ENCODE data around the gene KCNT1. TPM values are rescaled to one million over a fixed set of nuclear protein-coding genes. Genes with fewer than 3 reads are reported as not detected.

Gene KCNT1
- total and polyA plus RNA-seq, 9 donors = 0.83 to 12.0 (median 3.7) TPM

GRCh38 chr9:135750786-135751185, 48.8 kb downstream of the KCNT1 start:
- no peaks in the 10 kb centered on the region for H3K27me3 ChIP-seq
- TF ChIP-seq CTCF (IDR thresholded peaks at IDR 0.05) (no peak), EP300 (IDR thresholded peaks at IDR 0.05) (no peak), POLR2A (IDR thresholded peaks at IDR 0.05) (no peak)
- WGBS, 3 donors = 87 to 88% (median 87%) methylated on average over 18 to 22 of the region's 22 CpGs
- H3K36me3 ChIP-seq = no peaks in the 10 kb centered on the region
- no peak overlapping the region for H3K27ac ChIP-seq
- DNase-seq = no peak
- intact Hi-C loops (cut with DNase I) = loop anchor here in 1 of 4 donors (10.0 kb wide), 1 partner anchor 56 kb away; the partner anchor contains the start of gene SOHLH1
- no peaks in the 10 kb centered on the region for H3K9me3 ChIP-seq
- H3K4me3 ChIP-seq = no peak overlapping the region
- no peaks in the 10 kb centered on the region for H3K4me1 ChIP-seq (ENCODE audit: insufficient read depth)

GRCh38 chr9:135751501-135751900, 49.5 kb downstream of the KCNT1 start:
- Histone ChIP-seq H3K4me1 (ENCODE audit: insufficient read depth) (no peaks in the 10 kb centered on the region), H3K27me3 (no peaks in the 10 kb centered on the region), H3K36me3 (no peaks in the 10 kb centered on the region), H3K9me3 (no peaks in the 10 kb centered on the region), H3K4me3 (no peak overlapping the region), H3K27ac (no peak overlapping the region)
- TF ChIP-seq POLR2A (IDR thresholded peaks at IDR 0.05) = no peak
- no peak for TF ChIP-seq CTCF (IDR thresholded peaks at IDR 0.05)
- no peak for TF ChIP-seq EP300 (IDR thresholded peaks at IDR 0.05)
- DNase-seq = no peak
- 75 to 82% (median 81%) methylated on average over 13 of the region's 13 CpGs for WGBS, 3 donors
- intact Hi-C loops (cut with DNase I) = loop anchor here in 1 of 4 donors (10.0 kb wide), 1 partner anchor 57 kb away; the partner anchor contains the start of gene SOHLH1

DNA sequence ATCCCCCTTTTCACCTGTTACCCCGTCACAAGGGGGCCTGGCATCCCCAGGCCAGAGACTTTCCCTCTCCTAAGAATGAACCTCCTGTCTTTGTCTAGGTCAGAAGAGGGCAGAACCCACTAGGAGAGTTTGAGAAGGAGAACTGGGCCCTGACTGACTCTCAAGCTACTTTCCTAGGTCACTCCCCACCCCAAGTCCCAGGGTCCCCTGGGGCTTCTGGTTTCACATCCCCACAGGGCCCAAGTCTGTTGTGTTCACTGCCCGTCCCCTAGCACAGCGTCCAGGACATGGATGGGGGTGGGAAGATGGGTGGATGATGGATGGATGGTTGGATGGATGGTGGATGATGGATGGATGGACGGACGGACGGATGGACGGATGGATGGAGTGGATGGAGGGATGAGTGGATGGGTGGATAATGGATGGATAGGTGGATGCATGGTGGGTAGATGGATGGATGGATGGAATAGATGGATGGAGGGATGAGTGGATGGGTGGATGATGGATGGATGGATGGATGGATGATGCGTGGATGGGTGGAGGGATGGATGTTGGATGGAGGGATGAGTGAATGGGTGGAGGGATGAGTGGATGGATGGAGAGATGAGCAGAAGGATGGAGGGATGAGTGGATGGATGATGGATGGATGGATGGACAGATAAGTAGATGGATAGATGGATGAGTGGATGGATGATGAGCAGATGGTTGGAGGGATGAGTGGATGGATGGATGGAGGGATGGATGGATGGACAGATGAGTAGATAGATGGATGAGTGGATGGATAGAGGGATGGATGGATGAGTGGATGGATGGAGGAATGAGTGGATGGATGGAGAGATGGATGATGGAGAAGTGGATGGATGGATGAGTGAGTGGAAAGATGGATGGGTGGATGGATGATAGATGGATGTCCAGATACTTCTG, 50.6 kb downstream of the KCNT1 start:
- TF ChIP-seq CTCF (IDR thresholded peaks at IDR 0.05) = no peak
- no peak for TF ChIP-seq EP300 (IDR thresholded peaks at IDR 0.05)
- TF ChIP-seq POLR2A (IDR thresholded peaks at IDR 0.05) = no peak
- Histone ChIP-seq H3K27ac (no peak overlapping the region), H3K27me3 (no peaks in the 10 kb centered on the region), H3K36me3 (no peaks in the 10 kb centered on the region), H3K9me3 (no peaks in the 10 kb centered on the region), H3K4me1 (ENCODE audit: insufficient read depth) (no peaks in the 10 kb centered on the region), H3K4me3 (no peak overlapping the region)
- no peak for DNase-seq
- 95 to 96% (median 95%) methylated on average over 8 of the region's 8 CpGs for WGBS, 3 donors
- intact Hi-C loops (cut with DNase I) = loop anchor here in 1 of 4 donors (10.0 kb wide), 1 partner anchor 58 kb away; the partner anchor contains the start of gene SOHLH1

GRCh38 chr9:135753391-135754105, 51.6 kb downstream of the KCNT1 start:
- DNase-seq = peak in 3 of 5 donors; percentile 38 to 79 (median 58)
- Histone ChIP-seq H3K9me3 (no peaks in the 10 kb centered on the region), H3K4me1 (ENCODE audit: insufficient read depth) (no peaks in the 10 kb centered on the region), H3K27ac (no peak overlapping the region), H3K27me3 (no peaks in the 10 kb centered on the region), H3K4me3 (no peak overlapping the region), H3K36me3 (no peaks in the 10 kb centered on the region)
- WGBS, 3 donors = 17 to 34% (median 20%) methylated on average over 9 to 14 of the region's 14 CpGs
- intact Hi-C loops (cut with DNase I) = loop anchor here in 1 of 4 donors (10.0 kb wide), 1 partner anchor 59 kb away; the partner anchor contains the start of gene SOHLH1
- TF ChIP-seq EP300 (IDR thresholded peaks at IDR 0.05) (no peak), CTCF (IDR thresholded peaks at IDR 0.05) (no peak), POLR2A (IDR thresholded peaks at IDR 0.05) (no peak)
